Gastroesophageal sphincter (tissue), 4 donors: ENCODE data around the gene RIPOR1. TPM values are rescaled to one million over a fixed set of nuclear protein-coding genes. Genes with fewer than 3 reads are reported as not detected.

Experiments
- ATAC-seq: fragments of 150-250 bp; one replicate; pipeline ENCODE4 v1.9.1; 2016; ENCODE audit warnings: mild to moderate bottlenecking, moderate library complexity
- H3K27ac ChIP-seq, 4 donors: fragments of 200-600 bp; sonication (generic) in 3 of 4; 1 replicate in 3 of 4; 2 replicates in 1 of 4; pipeline ENCODE4 v1.5.1; 2016 to 2019
- H3K27me3 ChIP-seq: fragments of 200-600 bp; sonication (generic); one replicate; pipeline ENCODE4 v1.5.1; 2019
- H3K36me3 ChIP-seq, 2 donors: fragments of 200-600 bp; sonication (generic); one replicate each; pipeline ENCODE4 v1.5.1; 2019; ENCODE audit warnings: control low read depth in 1 of 2
- H3K4me1 ChIP-seq, 3 donors: fragments of 200-600 bp; sonication (generic); 1 replicate in 2 of 3; 2 replicates in 1 of 3; pipeline ENCODE4 v1.5.1; 2016 to 2019; ENCODE audit warnings: control low read depth in 2 of 3
- H3K4me3 ChIP-seq, 2 donors: fragments of 200-600 bp; sonication (generic); one replicate each; pipeline ENCODE4 v1.5.1; 2019; ENCODE audit warnings: mild to moderate bottlenecking in 1 of 2, moderate library complexity in 1 of 2
- H3K9me3 ChIP-seq, 3 donors: fragments of 200-600 bp; sonication (generic); one replicate each; pipeline ENCODE4 v1.5.1; 2017 to 2019; ENCODE audit warnings: control low read depth in 2 of 3
- EP300 ChIP-seq: sonication (generic); formaldehyde crosslinking; IDR thresholded peaks from one replicate; pipeline ENCODE4 v1.6.1; 2017; ENCODE audit warnings: antibody characterized with exemption, mild to moderate bottlenecking
- POLR2A ChIP-seq, 2 donors: fragments of 450-650 bp; IDR thresholded peaks; one replicate each; pipeline ENCODE4 v1.6.1; 2017; ENCODE audit warnings: antibody characterized with exemption in 2 of 2, mild to moderate bottlenecking in 2 of 2, moderate library complexity in 1 of 2
- POLR2AphosphoS5 ChIP-seq: sonication (generic); formaldehyde crosslinking; IDR thresholded peaks from one replicate; pipeline ENCODE4 v1.6.1; 2017; ENCODE audit warnings: antibody characterized with exemption
- WGBS, 2 donors: methylation state at CpG; one replicate each; pipeline ENCODE4 v1.1.5; 2018; ENCODE audit warnings: low coverage in 1 of 2; 5-methylcytosine and 5-hydroxymethylcytosine counted together
- total RNA-seq, 4 donors: library from RNA; depleted of rRNA; stranded (reverse); fragments of >200 nt; gene quantifications; one replicate each; pipeline ENCODE4 v1.1.0, GENCODE V29; 2016
- TF ChIP-seq, protein P1 (sequence below), 4 experiments: fragments of 200-600 bp in 2 of 4; fragments of 450-650 bp in 2 of 4; sonication (generic) in 1 of 4; IDR thresholded peaks; one replicate each; pipeline ENCODE4 v1.5.1; 2017 to 2019; ENCODE audit warnings: antibody characterized with exemption in 4 of 4, mild to moderate bottlenecking in 2 of 4, moderate library complexity in 2 of 4

RIPOR1 gene
- total RNA-seq, 4 donors from 2014 or later, result 43.3 to 112 (median 64.9) TPM

DNA sequence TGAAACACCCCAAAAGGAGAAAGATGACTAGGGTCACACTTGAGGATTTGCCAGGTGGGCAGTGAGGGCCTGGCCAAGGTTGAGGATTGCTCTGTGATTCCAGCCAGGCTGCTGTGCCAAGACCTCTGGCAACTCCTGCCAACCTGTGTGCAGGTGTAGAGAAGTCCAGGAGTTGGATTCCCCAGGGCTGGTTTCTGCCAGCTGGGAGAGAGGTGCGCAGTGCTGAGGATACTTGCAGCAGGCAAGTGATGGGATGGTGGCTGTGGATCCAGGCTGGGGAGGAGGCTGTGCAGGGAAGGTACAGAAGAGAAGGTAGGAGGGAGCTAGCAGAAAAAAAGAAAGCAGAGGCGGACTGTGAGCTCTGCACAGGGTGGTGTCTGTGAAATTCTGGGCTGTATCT lies 6.6 kb downstream of the RIPOR1 start:
- TF ChIP-seq, protein P1, sequence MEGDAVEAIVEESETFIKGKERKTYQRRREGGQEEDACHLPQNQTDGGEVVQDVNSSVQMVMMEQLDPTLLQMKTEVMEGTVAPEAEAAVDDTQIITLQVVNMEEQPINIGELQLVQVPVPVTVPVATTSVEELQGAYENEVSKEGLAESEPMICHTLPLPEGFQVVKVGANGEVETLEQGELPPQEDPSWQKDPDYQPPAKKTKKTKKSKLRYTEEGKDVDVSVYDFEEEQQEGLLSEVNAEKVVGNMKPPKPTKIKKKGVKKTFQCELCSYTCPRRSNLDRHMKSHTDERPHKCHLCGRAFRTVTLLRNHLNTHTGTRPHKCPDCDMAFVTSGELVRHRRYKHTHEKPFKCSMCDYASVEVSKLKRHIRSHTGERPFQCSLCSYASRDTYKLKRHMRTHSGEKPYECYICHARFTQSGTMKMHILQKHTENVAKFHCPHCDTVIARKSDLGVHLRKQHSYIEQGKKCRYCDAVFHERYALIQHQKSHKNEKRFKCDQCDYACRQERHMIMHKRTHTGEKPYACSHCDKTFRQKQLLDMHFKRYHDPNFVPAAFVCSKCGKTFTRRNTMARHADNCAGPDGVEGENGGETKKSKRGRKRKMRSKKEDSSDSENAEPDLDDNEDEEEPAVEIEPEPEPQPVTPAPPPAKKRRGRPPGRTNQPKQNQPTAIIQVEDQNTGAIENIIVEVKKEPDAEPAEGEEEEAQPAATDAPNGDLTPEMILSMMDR (IDR thresholded peaks at IDR 0.05), result no peak
- TF ChIP-seq EP300, result no peak
- no peak for TF ChIP-seq POLR2AphosphoS5
- no peak for TF ChIP-seq POLR2A (IDR thresholded peaks at IDR 0.05)
- no peaks in the 10 kb centered on the region for H3K9me3 ChIP-seq
- 82 to 100% methylated on average over 1 to 2 of the region's 2 CpGs for WGBS, 2 donors
- ATAC-seq, result no peak
- no peak overlapping the region for H3K27ac ChIP-seq
- no peaks in the 10 kb centered on the region for H3K27me3 ChIP-seq
- H3K4me3 ChIP-seq, result no peak overlapping the region
- H3K36me3 ChIP-seq, result peaks cover 0 to 13% of the 10 kb centered on the region in 2 donors
- H3K4me1 ChIP-seq, result peaks cover 0 to 89% (median 32%) of the 10 kb centered on the region in 3 donors

DNA sequence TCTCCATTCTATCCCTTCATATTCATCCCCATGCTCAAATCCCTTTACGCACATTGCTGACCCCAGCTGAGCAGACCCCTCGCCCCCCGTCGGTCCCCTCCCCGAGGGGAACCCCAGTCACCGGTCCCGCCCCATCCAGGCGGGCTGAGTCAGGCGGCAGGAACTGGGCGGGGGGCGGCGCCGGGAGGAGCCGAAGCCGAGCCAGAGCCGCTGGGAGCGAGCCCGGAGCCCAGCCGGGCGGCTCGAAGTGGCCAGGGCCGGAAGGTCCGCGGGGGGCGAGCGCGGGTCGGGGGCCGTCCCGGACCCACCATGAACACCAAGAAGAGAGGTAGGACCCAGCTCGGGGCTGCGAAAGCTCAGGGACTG lies 8.6 kb downstream of the RIPOR1 start:
- Histone ChIP-seq H3K27ac (peak overlapping the region; percentile 1 to 86 (median 83)), H3K36me3 (peaks cover 0 to 33% of the 10 kb centered on the region in 2 donors), H3K4me1 (peaks cover 0 to 87% (median 31%) of the 10 kb centered on the region in 3 donors), H3K9me3 (no peaks in the 10 kb centered on the region), H3K4me3 (peak overlapping the region; percentile 44 to 78), H3K27me3 (no peaks in the 10 kb centered on the region)
- ATAC-seq, result peak; percentile 82
- WGBS, 2 donors, result 2% methylated on average over 8 of the region's 32 CpGs; no CpG with 5 or more reads in 1 of the 2 donors
- TF ChIP-seq POLR2AphosphoS5 (no peak), POLR2A (IDR thresholded peaks at IDR 0.05) (peak; percentile 36 to 46)

DNA sequence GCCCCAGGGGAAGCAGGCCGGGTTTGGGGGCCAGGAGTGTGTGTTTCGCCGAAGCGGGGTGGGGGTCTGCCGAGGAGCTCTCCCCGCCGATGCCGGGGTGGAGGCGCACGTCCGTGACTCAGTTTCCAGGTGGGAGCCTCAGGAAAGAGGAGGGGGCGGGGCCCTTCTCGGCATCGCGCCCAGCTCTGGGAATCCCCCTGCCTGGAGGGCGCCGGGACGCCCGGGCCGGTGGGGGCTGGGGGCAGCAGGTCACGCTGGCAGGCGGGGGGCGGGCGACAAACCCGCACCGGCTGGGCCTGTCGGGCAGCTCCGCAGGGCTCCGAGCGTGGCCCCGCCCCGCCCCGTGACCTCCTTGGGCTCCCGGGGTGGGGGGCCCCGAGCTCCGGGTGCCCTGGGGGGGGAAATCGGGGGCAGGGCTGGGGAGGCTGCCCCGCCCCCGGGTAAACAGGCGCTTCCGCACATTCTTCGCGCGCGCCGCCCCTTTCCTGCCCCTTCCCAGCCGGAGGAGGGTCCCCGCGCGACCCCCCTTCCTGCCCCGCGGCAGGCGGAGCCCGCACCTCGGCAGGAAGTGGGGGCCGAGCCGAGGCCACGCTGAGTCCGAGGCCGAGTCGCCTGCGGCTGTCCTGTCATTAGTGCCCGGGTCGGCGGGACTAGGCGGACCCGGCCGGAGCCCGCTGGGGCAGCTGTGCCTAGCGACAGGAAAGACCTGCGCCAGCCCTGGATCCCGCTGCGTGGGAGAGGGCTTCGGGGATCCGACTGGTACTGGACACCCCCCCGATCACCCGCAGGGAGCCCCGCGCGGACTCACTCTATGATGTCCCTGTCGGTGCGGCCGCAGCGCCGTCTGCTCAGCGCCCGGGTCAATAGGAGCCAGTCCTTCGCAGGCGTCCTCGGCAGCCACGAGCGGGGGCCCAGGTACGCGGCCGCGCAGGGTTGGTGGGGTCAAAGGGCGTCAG lies 9.3 kb downstream of the RIPOR1 start:
- H3K4me3 ChIP-seq, result peak overlapping the region; percentile 44 to 78
- TF ChIP-seq, protein P1 (IDR thresholded peaks at IDR 0.05), result no peak
- TF ChIP-seq EP300 (no peak), POLR2A (IDR thresholded peaks at IDR 0.05) (peak in 1 of 2 donors; percentile 18)
- ATAC-seq, result peak; percentile 60

DNA sequence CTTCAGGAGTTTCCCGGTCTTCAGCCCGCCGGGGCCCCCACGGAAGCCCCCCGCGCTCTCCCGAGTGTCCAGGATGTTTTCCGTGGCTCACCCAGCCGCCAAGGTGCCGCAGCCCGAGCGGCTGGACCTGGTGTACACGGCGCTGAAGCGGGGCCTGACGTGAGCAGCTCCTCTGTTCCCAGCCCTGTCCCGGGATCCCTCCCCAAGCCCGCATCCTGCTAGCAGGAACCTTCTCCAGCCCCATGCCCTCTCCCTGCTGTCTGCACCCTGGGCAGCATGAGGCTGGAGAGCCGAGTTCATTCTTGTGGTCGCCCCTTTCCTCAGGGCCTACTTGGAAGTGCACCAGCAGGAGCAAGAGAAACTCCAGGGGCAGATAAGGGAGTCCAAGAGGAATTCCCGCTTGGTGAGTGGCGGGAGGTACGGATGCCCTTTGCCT lies 10.1 kb downstream of the RIPOR1 start:
- H3K36me3 ChIP-seq, result peaks cover 0 to 48% of the 10 kb centered on the region in 2 donors
- no peaks in the 10 kb centered on the region for H3K9me3 ChIP-seq
- peak overlapping the region; percentile 44 to 78 for H3K4me3 ChIP-seq
- TF ChIP-seq POLR2AphosphoS5 (no peak), EP300 (no peak), POLR2A (IDR thresholded peaks at IDR 0.05) (no peak)
- TF ChIP-seq, protein P1 (IDR thresholded peaks at IDR 0.05), result no peak
- H3K27ac ChIP-seq, result peak overlapping the region in 3 of 4 donors; percentile 81 to 86 (median 85)
- 20 to 50% methylated on average over 2 to 5 of the region's 23 CpGs for WGBS, 2 donors
- ATAC-seq, result no peak
- H3K27me3 ChIP-seq, result no peaks in the 10 kb centered on the region
- peaks cover 0 to 87% (median 31%) of the 10 kb centered on the region in 3 donors for H3K4me1 ChIP-seq

More for the DNA sequence above, 9.3 kb downstream of the RIPOR1 start:
- H3K36me3 ChIP-seq, result peaks cover 0 to 40% of the 10 kb centered on the region in 2 donors
- H3K27me3 ChIP-seq, result no peaks in the 10 kb centered on the region
- 0% methylated on average over 1 of the region's 97 CpGs; no CpG with 5 or more reads in 1 of the 2 donors for WGBS, 2 donors
- H3K9me3 ChIP-seq, result no peaks in the 10 kb centered on the region
- peaks cover 0 to 87% (median 31%) of the 10 kb centered on the region in 3 donors for H3K4me1 ChIP-seq
- peak overlapping the region; percentile 1 to 86 (median 83) for H3K27ac ChIP-seq

DNA sequence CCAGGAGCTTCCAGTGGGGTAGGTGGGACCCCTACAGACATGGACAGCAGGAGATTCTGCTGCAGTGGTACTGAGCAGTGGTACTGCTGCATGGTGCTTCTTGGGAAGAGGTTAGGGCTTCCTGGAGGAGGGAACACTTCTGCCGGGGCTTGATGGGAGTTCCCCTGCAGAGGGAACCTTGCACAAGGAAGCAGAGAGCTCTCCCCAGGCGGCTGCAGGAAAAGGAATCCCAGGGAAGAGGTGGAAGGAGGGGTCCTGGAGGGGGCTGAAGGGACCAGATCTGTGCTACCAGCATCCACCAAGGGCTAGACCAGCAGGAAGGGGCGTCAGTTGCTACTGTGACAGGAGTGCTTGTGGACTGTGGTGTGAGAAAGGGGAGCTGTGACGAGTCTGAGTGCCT lies 10.6 kb downstream of the RIPOR1 start:
- Histone ChIP-seq H3K9me3 (no peaks in the 10 kb centered on the region), H3K4me3 (peak overlapping the region in 1 of 2 donors; percentile 78), H3K27ac (peak overlapping the region in 2 of 4 donors; percentile 85 to 86), H3K4me1 (peaks cover 0 to 91% (median 31%) of the 10 kb centered on the region in 3 donors), H3K36me3 (peaks cover 0 to 53% of the 10 kb centered on the region in 2 donors), H3K27me3 (no peaks in the 10 kb centered on the region)
- TF ChIP-seq POLR2A (IDR thresholded peaks at IDR 0.05), result no peak
- TF ChIP-seq EP300, result no peak
- no peak for TF ChIP-seq POLR2AphosphoS5
- TF ChIP-seq, protein P1 (IDR thresholded peaks at IDR 0.05), result no peak
- WGBS, 2 donors, result 63 to 90% methylated on average over 1 to 3 of the region's 4 CpGs
- ATAC-seq, result no peak
